Adrenal gland (tissue), 12 donors: ENCODE results near the gene PLXDC2. TPM values are rescaled to one million over a fixed set of nuclear protein-coding genes. Genes with fewer than 3 reads are reported as not detected.

ENCODE experiments used
- DNase-seq, 7 donors: peaks; one replicate each; pipeline ENCODE4 v3.0.0-alpha.2; 2019 to 2020
- H3K27ac ChIP-seq, 5 donors: fragments of 200-600 bp; sonication (generic) in 4 of 5; 1 replicate in 3 of 5; 2 replicates in 2 of 5; pipeline versions ENCODE4 v1.5.1 to v1.8.0; 2016 to 2020; ENCODE audit warnings: mild to moderate bottlenecking in 1 of 5
- H3K27me3 ChIP-seq: fragments of 200-600 bp; 2 replicates; pipeline ENCODE4 v1.8.0; 2021
- H3K36me3 ChIP-seq, 2 donors: fragments of 200-600 bp; replicated peaks in 1 of 2; 1 replicate in 1 of 2; 2 replicates in 1 of 2; pipeline versions ENCODE4 v1.5.1 to v1.8.0; 2018 to 2022
- H3K4me1 ChIP-seq, 2 donors: fragments of 200-600 bp; replicated peaks in 1 of 2; 1 replicate in 1 of 2; 2 replicates in 1 of 2; pipeline versions ENCODE4 v1.5.1 to v1.8.0; 2018 to 2021
- H3K4me3 ChIP-seq, 4 donors: fragments of 200-600 bp; sonication (generic) in 3 of 4; one replicate each; pipeline ENCODE4 v1.5.1; 2016 to 2018
- H3K9me3 ChIP-seq, 3 donors: fragments of 200-600 bp; sonication (generic) in 1 of 3; replicated peaks in 1 of 3; 1 replicate in 2 of 3; 2 replicates in 1 of 3; pipeline versions ENCODE4 v1.5.1 to v1.8.0; 2016 to 2021
- CTCF ChIP-seq, 6 experiments: fragments of 450-650 bp in 4 of 6; fragments of 200-600 bp in 2 of 6; sonication (generic) in 1 of 6; IDR thresholded peaks; 1 replicate in 5 of 6; 2 replicates in 1 of 6; pipeline versions ENCODE4 v1.5.1 to v1.8.0; 2016 to 2021; ENCODE audit warnings: antibody characterized with exemption in 6 of 6, mild to moderate bottlenecking in 2 of 6, moderate library complexity in 1 of 6
- POLR2A ChIP-seq, 2 donors: fragments of 450-650 bp; IDR thresholded peaks; one replicate each; pipeline ENCODE4 v1.6.1; 2017; ENCODE audit warnings: antibody characterized with exemption in 2 of 2, mild to moderate bottlenecking in 2 of 2, moderate library complexity in 1 of 2
- WGBS, 4 donors: extraction: QIAGEN DNeasy Blood & Tissue Kit in 2 of 4; methylation state at CpG; one replicate each; pipeline versions ENCODE4 v1.1.5 to v1.1.7; 2013 to 2017; 5-methylcytosine and 5-hydroxymethylcytosine counted together
- intact Hi-C, 2 donors: fragments of 100-400 bp; cut with DNase I; formaldehyde crosslinking; loops; one replicate each; pipeline versions ENCODE4 v1.14.1 to v1.15.0; 2022 to 2023
- polyA plus RNA-seq, 3 donors: library from polyadenylated mRNA; stranded (reverse); fragments of 200-250 nt in 2 of 3; fragments of 350-450 nt in 1 of 3; fragmentation: Illumina TruSeq in 1 of 3; extraction: RNeasy Lipid Tissue Mini Kit (QIAGEN cat#74804) in 1 of 3; gene quantifications; one replicate each; pipeline ENCODE4 v1.2.3, GENCODE V29; 2013 to 2014
- total RNA-seq, 9 donors: library from RNA; depleted of rRNA in 4 of 9; stranded (reverse); fragments of >200 nt in 4 of 9; fragments of 120-200 nt in 1 of 9; fragmentation: NEBNext Ultra II Directional in 1 of 9; extraction: Animal tissue kit (Norgen Biotek cat#: 25700) in 1 of 9; gene quantifications; one replicate each; pipeline versions ENCODE4 v1.1.0 to v1.2.4, GENCODE V29; 2013 to 2023
- donor health status: healthy with polysubstance abuse.
- donor health status: Bipolar disorder and iron deficiency.
- donor health status: DM: yes; HTN: yes; CAD: no.
- donor health status: DM: no; HTN: no; CAD: no.
- donor health status: DM: no; HTN: no; CAD: no.
- donor health status: DM: yes; HTN: yes; CAD: no.

PLXDC2 gene
- total and polyA plus RNA-seq, 12 donors: 12.1 to 127 (median 75.1) TPM

- TF ChIP-seq CTCF (IDR thresholded peaks at IDR 0.05): no peak
- Histone ChIP-seq H3K4me3 (no peak overlapping the region), H3K27ac (peak overlapping the region in 2 of 5 donors; percentile 17 to 83), H3K9me3 (no peaks in the 10 kb centered on the region), H3K27me3 (no peaks in the 10 kb centered on the region), H3K4me1 (peaks cover 24 to 36% of the 10 kb centered on the region in 2 donors), H3K36me3 (no peaks in the 10 kb centered on the region)
- no peak for DNase-seq
- WGBS, 4 donors: 85 to 93% (median 88%) methylated on average over 5 of the region's 5 CpGs
- intact Hi-C loops: loop anchor here in 1 of 2 donors (10.0 kb wide), 1 partner anchor 118 kb away; the partner anchor contains the start of gene PLXDC2
These were observed 116.7 kb downstream of the PLXDC2 start for GRCh38 chr10:19932806-19933371.

GRCh38 chr10:19933772-19934171 lies 117.5 kb downstream of the PLXDC2 start:
- 95 to 99% (median 98%) methylated on average over 3 of the region's 3 CpGs for WGBS, 4 donors
- no peak for DNase-seq
- no peak for TF ChIP-seq POLR2A (IDR thresholded peaks at IDR 0.05)
- no peak for TF ChIP-seq CTCF (IDR thresholded peaks at IDR 0.05)
- H3K27ac ChIP-seq: no peak overlapping the region
- no peaks in the 10 kb centered on the region for H3K9me3 ChIP-seq
- intact Hi-C loops: loop anchor here in 1 of 2 donors (10.0 kb wide), 1 partner anchor 119 kb away; the partner anchor contains the start of gene PLXDC2
- no peak overlapping the region for H3K4me3 ChIP-seq
- no peaks in the 10 kb centered on the region for H3K27me3 ChIP-seq
- no peaks in the 10 kb centered on the region for H3K36me3 ChIP-seq
- peaks cover 24 to 39% of the 10 kb centered on the region in 2 donors for H3K4me1 ChIP-seq

- H3K4me1 ChIP-seq: peaks cover 13 to 29% of the 10 kb centered on the region in 2 donors
- WGBS, 4 donors: 53 to 90% (median 81%) methylated on average over 2 to 3 of the region's 3 CpGs
- H3K27ac ChIP-seq: no peak overlapping the region
- H3K9me3 ChIP-seq: no peaks in the 10 kb centered on the region
- H3K36me3 ChIP-seq: no peaks in the 10 kb centered on the region
- intact Hi-C loops: loop anchor here in 1 of 2 donors (10.0 kb wide), 1 partner anchor 120 kb away; the partner anchor contains the start of gene PLXDC2
- no peak for TF ChIP-seq CTCF (IDR thresholded peaks at IDR 0.05)
- TF ChIP-seq POLR2A (IDR thresholded peaks at IDR 0.05): no peak
- no peak overlapping the region for H3K4me3 ChIP-seq
- no peak for DNase-seq
- H3K27me3 ChIP-seq: no peaks in the 10 kb centered on the region
These were observed 118.9 kb downstream of the PLXDC2 start for GRCh38 chr10:19935176-19935575.

- TF ChIP-seq CTCF (IDR thresholded peaks at IDR 0.05) (no peak), POLR2A (IDR thresholded peaks at IDR 0.05) (no peak)
- H3K36me3 ChIP-seq: no peaks in the 10 kb centered on the region
- H3K4me3 ChIP-seq: no peak overlapping the region
- H3K9me3 ChIP-seq: no peaks in the 10 kb centered on the region
- H3K27me3 ChIP-seq: no peaks in the 10 kb centered on the region
- WGBS, 4 donors: 88 to 99% (median 94%) methylated on average over 2 of the region's 2 CpGs
- H3K4me1 ChIP-seq: peaks cover 17 to 27% of the 10 kb centered on the region in 2 donors
- no peak overlapping the region for H3K27ac ChIP-seq
- no peak for DNase-seq
- intact Hi-C loops: loop anchor here in 1 of 2 donors (10.0 kb wide), 1 partner anchor 121 kb away; the partner anchor contains the start of gene PLXDC2
These were observed 120.1 kb downstream of the PLXDC2 start for GRCh38 chr10:19936289-19936688.
